ENCODE measurements around the gene FKBP1C. TPM values are rescaled to one million over a fixed set of nuclear protein-coding genes. Genes with fewer than 3 reads are reported as not detected.

The FKBP1C gene
- total and polyA plus RNA-seq, 2 of the 8 experiments (the other 6 are each of a cell fraction or from before 2014, with no cell fraction given) = 0.74 to 1.0 TPM

- Histone ChIP-seq H3K79me1 (ENCODE audit: low read depth, low read length) (no peaks in the 10 kb centered on the region), H3K4me2 (ENCODE audit: insufficient read depth in 1 of 2, low read depth in 2 of 2, low read length in 2 of 2) (no peak overlapping the region), H3K4me1 (replicated peaks in 1 of 4; ENCODE audit: control insufficient read depth in 3 of 4, insufficient read depth in 4 of 4, low read length in 3 of 4) (no peaks in the 10 kb centered on the region), H3K56ac (replicated peaks; ENCODE audit: insufficient read length, low read depth, low read length) (no peak overlapping the region), H3K27me3 (replicated peaks in 1 of 4; ENCODE audit: control insufficient read depth in 3 of 4, extremely low read depth in 1 of 4, insufficient read depth in 3 of 4, low read length in 3 of 4) (no peaks in the 10 kb centered on the region), H2BK5ac (ENCODE audit: low read depth, low read length) (no peak overlapping the region), H4K8ac (ENCODE audit: extremely low read depth, insufficient read depth, low read length) (no peak overlapping the region), H3K18ac (ENCODE audit: extremely low read depth, low read length) (no peak overlapping the region), H3K23me2 (ENCODE audit: low read depth, low read length) (no peaks in the 10 kb centered on the region), H4K5ac (ENCODE audit: insufficient read length, low read depth, low read length) (no peak overlapping the region), H2AK5ac (ENCODE audit: low read depth, low read length) (no peak overlapping the region), H3K4ac (replicated peaks; ENCODE audit: insufficient read length, low read depth, low read length) (no peak overlapping the region), H3K4me3 (ENCODE audit: extremely low read depth in 1 of 4, insufficient read depth in 2 of 4, low read depth in 3 of 4, low read length in 4 of 4) (no peak overlapping the region), H3K9me3 (ENCODE audit: insufficient read depth in 2 of 2, low read depth in 1 of 2, low read length in 1 of 2) (no peaks in the 10 kb centered on the region), H2BK120ac (replicated peaks; ENCODE audit: low read depth, low read length) (no peak overlapping the region), H3K36me3 (ENCODE audit: control insufficient read depth in 2 of 4, insufficient read depth in 4 of 4, low read length in 3 of 4) (no peaks in the 10 kb centered on the region), H4K20me1 (replicated peaks in 1 of 2; ENCODE audit: control insufficient read depth in 1 of 2, insufficient read depth in 2 of 2, low read length in 2 of 2) (no peaks in the 10 kb centered on the region), H2AFZ (ENCODE audit: low read length) (no peak overlapping the region), H3K14ac (ENCODE audit: insufficient read length) (no peak overlapping the region), H4K91ac (replicated peaks; ENCODE audit: insufficient read length, low read length) (no peak overlapping the region), H2BK15ac (ENCODE audit: low read length) (no peak overlapping the region), H3K23ac (ENCODE audit: insufficient read length) (no peak overlapping the region), H3K9ac (replicated peaks in 1 of 4; ENCODE audit: extremely low read depth in 1 of 4, low read depth in 3 of 4, low read length in 3 of 4) (no peak overlapping the region), H2BK20ac (ENCODE audit: low read length) (no peak overlapping the region), H3K27ac (ENCODE audit: low read depth, low read length) (no peak overlapping the region), H2BK12ac (ENCODE audit: low read depth, low read length) (no peak overlapping the region), H3K79me2 (ENCODE audit: control insufficient read depth in 1 of 2, insufficient read depth in 2 of 2, low read length in 2 of 2) (no peaks in the 10 kb centered on the region)
- TF ChIP-seq SAP30 (IDR thresholded peaks at IDR 0.05; ENCODE audit: insufficient read depth, insufficient replicate concordance, low read length) (no peak), SIRT6 (IDR thresholded peaks at IDR 0.05; ENCODE audit: low read length) (no peak), BACH1 (IDR thresholded peaks at IDR 0.05; ENCODE audit: low read length) (no peak), RAD21 (IDR thresholded peaks at IDR 0.05 in 1 of 2, conservative IDR thresholded peaks at IDR 0.05 in 1 of 2; ENCODE audit: low read depth in 2 of 2, low read length in 2 of 2) (peak; percentile 33 to 39; a peak in 3 of 4 replicates), MAX (IDR thresholded peaks at IDR 0.05) (no peak), USF2 (IDR thresholded peaks at IDR 0.05; ENCODE audit: low read length) (no peak), BRCA1 (IDR thresholded peaks at IDR 0.05; ENCODE audit: low read depth, low read length) (no peak)
- TF ChIP-seq, protein P1, sequence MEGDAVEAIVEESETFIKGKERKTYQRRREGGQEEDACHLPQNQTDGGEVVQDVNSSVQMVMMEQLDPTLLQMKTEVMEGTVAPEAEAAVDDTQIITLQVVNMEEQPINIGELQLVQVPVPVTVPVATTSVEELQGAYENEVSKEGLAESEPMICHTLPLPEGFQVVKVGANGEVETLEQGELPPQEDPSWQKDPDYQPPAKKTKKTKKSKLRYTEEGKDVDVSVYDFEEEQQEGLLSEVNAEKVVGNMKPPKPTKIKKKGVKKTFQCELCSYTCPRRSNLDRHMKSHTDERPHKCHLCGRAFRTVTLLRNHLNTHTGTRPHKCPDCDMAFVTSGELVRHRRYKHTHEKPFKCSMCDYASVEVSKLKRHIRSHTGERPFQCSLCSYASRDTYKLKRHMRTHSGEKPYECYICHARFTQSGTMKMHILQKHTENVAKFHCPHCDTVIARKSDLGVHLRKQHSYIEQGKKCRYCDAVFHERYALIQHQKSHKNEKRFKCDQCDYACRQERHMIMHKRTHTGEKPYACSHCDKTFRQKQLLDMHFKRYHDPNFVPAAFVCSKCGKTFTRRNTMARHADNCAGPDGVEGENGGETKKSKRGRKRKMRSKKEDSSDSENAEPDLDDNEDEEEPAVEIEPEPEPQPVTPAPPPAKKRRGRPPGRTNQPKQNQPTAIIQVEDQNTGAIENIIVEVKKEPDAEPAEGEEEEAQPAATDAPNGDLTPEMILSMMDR (IDR thresholded peaks at IDR 0.05; ENCODE audit: control extremely low read depth in 1 of 3, insufficient read depth in 1 of 3, low read depth in 1 of 3, low read length in 3 of 3) = peak in 2 of 3 experiments; percentile 14 to 46; a peak in 2 of 4 replicates
- DNase-seq (ENCODE audit: low read depth in 1 of 2, low spot score in 2 of 2) (no peak), FAIRE-seq (no peak)
- CTCF ChIA-PET (ENCODE audit: partially characterized antibody) = interaction anchor here (0.6 to 2.4 kb wide), 15 partner anchors 8 to 620 kb away, joined by 3 to 11 read pairs (median 3); no protein-coding TSS in a partner anchor
- POLR2A ChIA-PET (ENCODE audit: partially characterized antibody) = no interaction called here
- 67% methylated on average over 1 of the region's 1 CpG; no CpG with 5 or more reads in 1 of the 2 experiments for WGBS, 2 experiments (ENCODE audit: extremely low coverage in 1 of 2, insufficient coverage in 1 of 2, insufficient read length in 1 of 2, insufficient replicate concordance in 2 of 2, low coverage in 1 of 2, low lambda C conversion rate in 2 of 2, missing lambda C conversion rate in 1 of 2)
These were observed 34.6 kb downstream of the FKBP1C start for GRCh38 chr6:63245909-63246308.

Data from H1 (cell line).